Mammary epithelial cell (primary cell): ENCODE data around the gene ST3GAL4.

Experiments used
- CTCF ChIP-seq, 2 donors: IDR thresholded peaks in 1 of 2; conservative IDR thresholded peaks in 1 of 2; 2 replicates each; pipeline ENCODE4 v1.5.1; 2011 to 2012; ENCODE audit warnings: inconsistent platforms in 2 of 2, low read length in 2 of 2, mild to moderate bottlenecking in 2 of 2, control low read depth in 1 of 2, low read depth in 1 of 2; ENCODE audit not compliant: insufficient read depth in 1 of 2; ENCODE audit errors: extremely low read depth in 1 of 2
- EZH2 ChIP-seq: IDR thresholded peaks from 2 replicates; pipeline ENCODE4 v1.6.1; 2012; ENCODE audit warnings: low read length, inconsistent platforms, borderline replicate concordance

- TF ChIP-seq CTCF (conservative IDR thresholded peaks at IDR 0.05 in 1 of 2, IDR thresholded peaks at IDR 0.05 in 1 of 2; ENCODE audit: extremely low read depth in 1 of 2, insufficient read depth in 1 of 2, low read depth in 1 of 2, low read length in 2 of 2) = no peak
- no peak for TF ChIP-seq EZH2
Observed at GRCh38 chr11:126305699-126306098, 49.8 kb upstream of the ST3GAL4 start.
